Caco-2 (cell line): Measurements from ENCODE around the gene SETD1A. TPM values are rescaled to one million over a fixed set of nuclear protein-coding genes. Genes with fewer than 3 reads are reported as not detected.

ENCODE experiments used
- BruUV-seq: library from RNA; stranded (reverse); fragments of 400-500 nt; replicated peaks from 2 replicates; lab custom pipeline; 2021; lab: Mats Ljungman, UMichigan
- CTCF ChIA-PET: fragments of 300-600 bp; sonication (Branson Sonifier 250); formaldehyde crosslinking; loops from one replicate; lab custom pipeline; 2022; ENCODE audit warnings: antibody characterized with exemption; lab: Charles Lee
- POLR2A ChIA-PET: fragments of 300-600 bp; sonication (Branson Sonifier 250); formaldehyde crosslinking; loops from one replicate; lab custom pipeline; 2022; ENCODE audit warnings: antibody characterized with exemption; lab: Charles Lee
- DNase-seq, 2 experiments: peaks; one replicate each; pipeline versions ENCODE4 v3.0.0 to v3.0.0-alpha.2; 2020 to 2022
- H3K27me3 ChIP-seq: replicated peaks from 2 replicates; pipeline ENCODE4 v1.6.0; 2011; ENCODE audit warnings: low read length; ENCODE audit not compliant: control insufficient read depth, insufficient read depth
- H3K36me3 ChIP-seq: 2 replicates; pipeline ENCODE4 v1.5.1; 2011; ENCODE audit warnings: low read length; ENCODE audit not compliant: control insufficient read depth, insufficient read depth
- H3K4me1 ChIP-seq: fragments of 250-450 bp; sonication (Bioruptor Pico); 2 replicates; pipeline ENCODE4 v1.5.1; 2020; ENCODE audit warnings: mild to moderate bottlenecking
- H3K4me3 ChIP-seq: 2 replicates; pipeline ENCODE4 v1.5.1; 2011; ENCODE audit warnings: low read depth, mild to moderate bottlenecking, control low read depth, low read length
- H3K9me3 ChIP-seq: fragments of 250-450 bp; sonication (Bioruptor Pico); 2 replicates; pipeline ENCODE4 v1.5.1; 2020; ENCODE audit warnings: mild to moderate bottlenecking, moderate library complexity
- H3K27ac Mint-ChIP-seq: one replicate; pipeline ENCODE4 v1.8.0; 2022; ENCODE audit warnings: mixed read lengths; ENCODE audit not compliant: unreplicated experiment
- H3K27me3 Mint-ChIP-seq: one replicate; pipeline ENCODE4 v1.8.0; 2022; ENCODE audit warnings: mixed read lengths; ENCODE audit not compliant: insufficient read depth, unreplicated experiment
- H3K36me3 Mint-ChIP-seq: one replicate; pipeline ENCODE4 v1.8.0; 2022; ENCODE audit warnings: mild to moderate bottlenecking, mixed read lengths; ENCODE audit not compliant: insufficient read depth, unreplicated experiment
- H3K4me1 Mint-ChIP-seq: one replicate; pipeline ENCODE4 v1.8.0; 2022; ENCODE audit warnings: low read depth, mixed read lengths; ENCODE audit not compliant: unreplicated experiment
- H3K4me3 Mint-ChIP-seq: one replicate; pipeline ENCODE4 v1.8.0; 2022; ENCODE audit warnings: mild to moderate bottlenecking, moderate library complexity, mixed read lengths; ENCODE audit not compliant: unreplicated experiment
- H3K9me3 Mint-ChIP-seq: one replicate; pipeline ENCODE4 v1.8.0; 2022; ENCODE audit warnings: mixed read lengths; ENCODE audit not compliant: unreplicated experiment
- intact Hi-C: fragments of 100-400 bp; cut with micrococcal nuclease; formaldehyde crosslinking; loops from one replicate; pipeline ENCODE4 v1.10.0; 2022; ENCODE audit not compliant: unreplicated experiment
- total RNA-seq: library from RNA; stranded (reverse); gene quantifications from 2 replicates; pipeline ENCODE4 v1.2.3, GENCODE V29; 2022
- TF ChIP-seq, protein P1 (sequence below), 2 experiments: fragments of 200-600 bp in 1 of 2; IDR thresholded peaks; 1 replicate in 1 of 2; 2 replicates in 1 of 2; pipeline versions ENCODE4 v1.5.1 to v1.8.0; 2011 to 2022; ENCODE audit warnings: antibody characterized with exemption in 1 of 2, control low read depth in 1 of 2, inconsistent platforms in 1 of 2, low read depth in 1 of 2, low read length in 1 of 2, mild to moderate bottlenecking in 1 of 2, moderate library complexity in 1 of 2; ENCODE audit not compliant: insufficient read depth in 1 of 2, severe bottlenecking in 1 of 2, unreplicated experiment in 1 of 2

Gene SETD1A
- total RNA-seq, 1 experiment from 2014 or later: 21.5 TPM

DNA sequence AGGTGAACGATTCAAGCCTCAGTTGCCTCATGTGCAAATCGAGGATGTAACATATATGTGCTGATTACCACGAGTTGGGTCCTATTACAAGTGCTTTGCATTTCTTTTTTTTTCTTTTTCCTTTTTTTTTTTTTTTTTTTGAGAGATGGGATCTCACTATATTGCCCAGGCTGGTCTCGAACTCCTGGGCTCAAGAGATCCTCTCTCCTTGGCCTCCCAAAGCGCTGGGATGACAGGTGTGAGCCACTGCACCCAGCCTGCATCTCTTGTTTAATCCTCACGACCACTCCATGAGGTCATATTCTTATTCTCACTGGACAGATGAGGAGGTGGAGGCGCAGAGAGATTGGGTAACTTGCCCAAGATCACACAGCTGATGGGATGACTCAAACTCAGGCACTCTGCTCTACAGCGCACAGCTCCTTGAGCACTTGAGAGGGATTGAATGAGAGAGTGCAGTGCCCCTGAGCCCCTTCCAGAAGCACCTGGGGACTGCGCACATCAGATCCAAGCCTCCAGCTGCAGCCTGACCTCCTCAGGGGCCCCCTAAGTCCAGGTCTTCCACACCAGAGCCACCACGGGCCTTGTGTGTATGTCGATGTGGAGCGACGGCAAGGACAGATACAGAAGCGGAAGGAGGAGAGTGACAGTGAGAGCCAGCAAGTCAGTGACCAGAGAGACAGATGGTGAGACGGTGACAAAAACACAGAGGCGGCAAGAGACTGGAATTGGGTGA lies 48.0 kb downstream of the SETD1A start:
- Histone ChIP-seq H3K27me3 (no peaks in the 10 kb centered on the region), H3K9me3 (no peaks in the 10 kb centered on the region), H3K4me3 (no peak overlapping the region), H3K36me3 (no peaks in the 10 kb centered on the region), H3K4me1 (no peaks in the 10 kb centered on the region)
- no peak overlapping the region for H3K4me3 Mint-ChIP-seq
- POLR2A ChIA-PET: no interaction called here
- peaks cover 3% of the 10 kb centered on the region for H3K27me3 Mint-ChIP-seq
- CTCF ChIA-PET: no interaction called here
- H3K27ac Mint-ChIP-seq: no peak overlapping the region
- DNase-seq: no peak
- intact Hi-C loops: no loop called here
- H3K36me3 Mint-ChIP-seq: no peaks in the 10 kb centered on the region
- BruUV-seq: no TSS peak
- TF ChIP-seq, protein P1, sequence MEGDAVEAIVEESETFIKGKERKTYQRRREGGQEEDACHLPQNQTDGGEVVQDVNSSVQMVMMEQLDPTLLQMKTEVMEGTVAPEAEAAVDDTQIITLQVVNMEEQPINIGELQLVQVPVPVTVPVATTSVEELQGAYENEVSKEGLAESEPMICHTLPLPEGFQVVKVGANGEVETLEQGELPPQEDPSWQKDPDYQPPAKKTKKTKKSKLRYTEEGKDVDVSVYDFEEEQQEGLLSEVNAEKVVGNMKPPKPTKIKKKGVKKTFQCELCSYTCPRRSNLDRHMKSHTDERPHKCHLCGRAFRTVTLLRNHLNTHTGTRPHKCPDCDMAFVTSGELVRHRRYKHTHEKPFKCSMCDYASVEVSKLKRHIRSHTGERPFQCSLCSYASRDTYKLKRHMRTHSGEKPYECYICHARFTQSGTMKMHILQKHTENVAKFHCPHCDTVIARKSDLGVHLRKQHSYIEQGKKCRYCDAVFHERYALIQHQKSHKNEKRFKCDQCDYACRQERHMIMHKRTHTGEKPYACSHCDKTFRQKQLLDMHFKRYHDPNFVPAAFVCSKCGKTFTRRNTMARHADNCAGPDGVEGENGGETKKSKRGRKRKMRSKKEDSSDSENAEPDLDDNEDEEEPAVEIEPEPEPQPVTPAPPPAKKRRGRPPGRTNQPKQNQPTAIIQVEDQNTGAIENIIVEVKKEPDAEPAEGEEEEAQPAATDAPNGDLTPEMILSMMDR (IDR thresholded peaks at IDR 0.05; ENCODE audit: insufficient read depth in 1 of 2, low read depth in 1 of 2, low read length in 1 of 2, severe bottlenecking in 1 of 2, unreplicated experiment in 1 of 2): no peak
- peaks cover 12% of the 10 kb centered on the region for H3K4me1 Mint-ChIP-seq
- H3K9me3 Mint-ChIP-seq: no peaks in the 10 kb centered on the region

DNA sequence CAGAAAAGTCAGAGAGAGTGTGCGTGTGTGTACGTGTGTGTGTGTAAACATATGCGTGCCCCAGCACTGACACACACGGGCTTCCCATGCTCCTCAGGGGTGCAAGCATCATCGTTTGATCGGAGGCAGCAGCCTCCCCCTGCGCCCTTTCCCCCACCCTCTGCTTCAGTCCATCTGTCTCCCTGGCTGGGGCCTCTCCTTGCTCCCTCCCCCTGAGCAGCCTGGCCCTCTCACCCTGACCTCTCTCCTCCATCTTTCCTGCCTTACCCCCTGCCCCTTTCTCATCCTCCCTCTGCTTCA lies 48.5 kb downstream of the SETD1A start:
- CTCF ChIA-PET: no interaction called here
- Mint-ChIP-seq H3K4me1 (peaks cover 12% of the 10 kb centered on the region), H3K9me3 (no peaks in the 10 kb centered on the region), H3K27ac (no peak overlapping the region), H3K4me3 (no peak overlapping the region), H3K36me3 (no peaks in the 10 kb centered on the region), H3K27me3 (peaks cover 3% of the 10 kb centered on the region)
- POLR2A ChIA-PET: no interaction called here
- Histone ChIP-seq H3K9me3 (no peaks in the 10 kb centered on the region), H3K27me3 (no peaks in the 10 kb centered on the region), H3K36me3 (no peaks in the 10 kb centered on the region), H3K4me3 (no peak overlapping the region), H3K4me1 (no peaks in the 10 kb centered on the region)
- intact Hi-C loops: no loop called here
- DNase-seq: no peak
- no TSS peak for BruUV-seq
- TF ChIP-seq, protein P1 (IDR thresholded peaks at IDR 0.05; ENCODE audit: insufficient read depth in 1 of 2, low read depth in 1 of 2, low read length in 1 of 2, severe bottlenecking in 1 of 2, unreplicated experiment in 1 of 2): no peak

DNA sequence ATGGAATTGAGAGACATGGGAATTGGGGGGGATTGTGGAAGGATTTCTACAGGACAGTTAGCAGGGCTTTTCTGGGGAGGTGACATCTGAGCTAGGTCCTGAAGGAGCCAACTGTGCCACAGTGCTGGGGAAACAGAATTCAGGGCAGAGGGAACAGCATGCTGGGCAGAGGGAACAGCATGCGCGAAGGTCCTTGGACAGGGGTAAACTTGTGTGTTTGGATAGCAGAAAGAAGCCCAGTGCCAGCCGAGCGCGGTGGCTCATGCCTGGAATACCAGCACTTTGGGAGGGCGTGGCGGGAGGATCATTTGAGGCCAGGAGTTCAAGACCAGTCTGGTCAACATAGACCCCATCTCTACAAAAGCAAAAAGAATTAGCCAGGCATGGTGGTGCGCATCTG lies 49.0 kb downstream of the SETD1A start:
- Mint-ChIP-seq H3K27ac (no peak overlapping the region), H3K4me1 (peaks cover 12% of the 10 kb centered on the region), H3K36me3 (no peaks in the 10 kb centered on the region), H3K9me3 (no peaks in the 10 kb centered on the region), H3K27me3 (peaks cover 3% of the 10 kb centered on the region), H3K4me3 (no peak overlapping the region)
- Histone ChIP-seq H3K4me1 (no peaks in the 10 kb centered on the region), H3K9me3 (no peaks in the 10 kb centered on the region), H3K27me3 (no peaks in the 10 kb centered on the region), H3K36me3 (no peaks in the 10 kb centered on the region), H3K4me3 (no peak overlapping the region)
- DNase-seq: no peak
- TF ChIP-seq, protein P1 (IDR thresholded peaks at IDR 0.05; ENCODE audit: insufficient read depth in 1 of 2, low read depth in 1 of 2, low read length in 1 of 2, severe bottlenecking in 1 of 2, unreplicated experiment in 1 of 2): no peak
- CTCF ChIA-PET: no interaction called here
- intact Hi-C loops: no loop called here
- POLR2A ChIA-PET: no interaction called here
- no TSS peak for BruUV-seq
